OCI-LY1 (cell line): ENCODE measurements around the gene OR56A4.

Source experiments
- EZH2 ChIP-seq: fragments of 200-600 bp; sonication (generic), shearing (Covaris generic); IDR thresholded peaks from 2 replicates; pipeline ENCODE4 v1.8.0; 2017; ENCODE audit warnings: borderline replicate concordance, mixed run types, mild to moderate bottlenecking, antibody characterized with exemption, low read length, moderate library complexity, mixed read lengths
- TF ChIP-seq, protein P1 (sequence below): fragments of 200-600 bp; sonication (generic), shearing (Covaris generic); IDR thresholded peaks from 2 replicates; pipeline ENCODE4 v1.5.1; 2017; ENCODE audit warnings: mild to moderate bottlenecking, antibody characterized with exemption, low read length, moderate library complexity, mixed read lengths

DNA sequence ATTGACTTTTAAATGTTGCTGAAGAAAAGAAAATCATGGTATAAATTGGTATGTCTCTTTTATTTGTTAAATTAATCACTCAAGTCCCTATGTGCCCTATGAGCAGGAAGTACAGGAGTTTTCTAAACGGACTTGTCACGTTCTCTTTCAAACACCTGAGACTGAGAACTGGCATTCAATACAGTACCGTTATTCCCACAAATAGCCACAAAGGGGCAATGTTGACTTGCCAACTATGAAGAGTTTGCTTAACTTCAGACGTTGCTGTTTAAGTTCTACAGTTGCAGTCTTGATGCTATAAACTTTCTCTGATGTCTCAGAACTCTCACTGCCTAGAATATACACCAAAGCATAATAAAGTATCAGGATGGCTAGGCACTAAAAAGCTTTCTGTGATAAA lies 16.2 kb upstream of the OR56A4 start:
- TF ChIP-seq, protein P1, sequence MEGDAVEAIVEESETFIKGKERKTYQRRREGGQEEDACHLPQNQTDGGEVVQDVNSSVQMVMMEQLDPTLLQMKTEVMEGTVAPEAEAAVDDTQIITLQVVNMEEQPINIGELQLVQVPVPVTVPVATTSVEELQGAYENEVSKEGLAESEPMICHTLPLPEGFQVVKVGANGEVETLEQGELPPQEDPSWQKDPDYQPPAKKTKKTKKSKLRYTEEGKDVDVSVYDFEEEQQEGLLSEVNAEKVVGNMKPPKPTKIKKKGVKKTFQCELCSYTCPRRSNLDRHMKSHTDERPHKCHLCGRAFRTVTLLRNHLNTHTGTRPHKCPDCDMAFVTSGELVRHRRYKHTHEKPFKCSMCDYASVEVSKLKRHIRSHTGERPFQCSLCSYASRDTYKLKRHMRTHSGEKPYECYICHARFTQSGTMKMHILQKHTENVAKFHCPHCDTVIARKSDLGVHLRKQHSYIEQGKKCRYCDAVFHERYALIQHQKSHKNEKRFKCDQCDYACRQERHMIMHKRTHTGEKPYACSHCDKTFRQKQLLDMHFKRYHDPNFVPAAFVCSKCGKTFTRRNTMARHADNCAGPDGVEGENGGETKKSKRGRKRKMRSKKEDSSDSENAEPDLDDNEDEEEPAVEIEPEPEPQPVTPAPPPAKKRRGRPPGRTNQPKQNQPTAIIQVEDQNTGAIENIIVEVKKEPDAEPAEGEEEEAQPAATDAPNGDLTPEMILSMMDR, result peak; percentile 56
- TF ChIP-seq EZH2, result no peak
